ENCODE results near the gene PLPPR5.

The PLPPR5 gene

DNA sequence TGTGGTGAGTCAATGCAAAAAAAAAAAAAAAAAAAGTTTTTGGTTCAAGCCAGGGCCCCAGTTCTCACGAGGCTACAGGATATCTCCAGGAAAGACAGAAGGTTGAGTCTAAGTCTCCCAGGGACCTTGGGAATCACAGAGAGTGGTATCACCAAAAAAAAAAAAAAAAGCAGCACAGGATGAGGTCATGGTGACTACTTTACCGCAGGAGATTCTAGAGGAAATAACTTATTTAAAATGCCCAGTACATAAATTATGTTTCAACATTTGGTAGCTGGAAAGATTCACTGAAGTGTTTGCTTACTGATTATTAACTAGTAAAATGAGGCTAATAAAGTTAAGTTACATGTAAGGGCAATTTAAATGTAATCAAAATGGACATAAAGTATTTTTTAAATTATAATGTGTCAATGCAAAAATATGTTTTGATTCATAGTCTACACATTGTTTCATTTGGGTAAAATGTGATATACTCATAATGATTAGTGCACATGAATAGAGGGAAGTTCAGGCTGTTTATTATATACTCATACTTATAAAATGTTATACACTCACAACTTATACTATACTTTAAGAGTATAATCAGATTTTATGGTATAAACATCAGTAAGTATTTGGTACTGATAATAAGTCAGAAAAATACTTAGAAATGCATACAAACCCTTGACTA lies 84.1 kb downstream of the PLPPR5 start:
- DNase-seq, result peak; percentile 71
- in situ Hi-C loops (cut with HindIII; ENCODE audit: low pct_ligation_motif_present, low sequenced_read_pairs), result no loop called here
- H3K36me3 ChIP-seq (replicated peaks), result no peaks in the 10 kb centered on the region
- TF ChIP-seq, protein P1, sequence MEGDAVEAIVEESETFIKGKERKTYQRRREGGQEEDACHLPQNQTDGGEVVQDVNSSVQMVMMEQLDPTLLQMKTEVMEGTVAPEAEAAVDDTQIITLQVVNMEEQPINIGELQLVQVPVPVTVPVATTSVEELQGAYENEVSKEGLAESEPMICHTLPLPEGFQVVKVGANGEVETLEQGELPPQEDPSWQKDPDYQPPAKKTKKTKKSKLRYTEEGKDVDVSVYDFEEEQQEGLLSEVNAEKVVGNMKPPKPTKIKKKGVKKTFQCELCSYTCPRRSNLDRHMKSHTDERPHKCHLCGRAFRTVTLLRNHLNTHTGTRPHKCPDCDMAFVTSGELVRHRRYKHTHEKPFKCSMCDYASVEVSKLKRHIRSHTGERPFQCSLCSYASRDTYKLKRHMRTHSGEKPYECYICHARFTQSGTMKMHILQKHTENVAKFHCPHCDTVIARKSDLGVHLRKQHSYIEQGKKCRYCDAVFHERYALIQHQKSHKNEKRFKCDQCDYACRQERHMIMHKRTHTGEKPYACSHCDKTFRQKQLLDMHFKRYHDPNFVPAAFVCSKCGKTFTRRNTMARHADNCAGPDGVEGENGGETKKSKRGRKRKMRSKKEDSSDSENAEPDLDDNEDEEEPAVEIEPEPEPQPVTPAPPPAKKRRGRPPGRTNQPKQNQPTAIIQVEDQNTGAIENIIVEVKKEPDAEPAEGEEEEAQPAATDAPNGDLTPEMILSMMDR (IDR thresholded peaks at IDR 0.05; ENCODE audit: low read depth, low read length, missing control alignments), result no peak
- no peaks in the 10 kb centered on the region for H3K27me3 ChIP-seq (replicated peaks)
- peak overlapping the region; percentile 16 for H3K27ac ChIP-seq
- H3K4me3 ChIP-seq (ENCODE audit: low read depth, low read length), result no peak overlapping the region

DNA sequence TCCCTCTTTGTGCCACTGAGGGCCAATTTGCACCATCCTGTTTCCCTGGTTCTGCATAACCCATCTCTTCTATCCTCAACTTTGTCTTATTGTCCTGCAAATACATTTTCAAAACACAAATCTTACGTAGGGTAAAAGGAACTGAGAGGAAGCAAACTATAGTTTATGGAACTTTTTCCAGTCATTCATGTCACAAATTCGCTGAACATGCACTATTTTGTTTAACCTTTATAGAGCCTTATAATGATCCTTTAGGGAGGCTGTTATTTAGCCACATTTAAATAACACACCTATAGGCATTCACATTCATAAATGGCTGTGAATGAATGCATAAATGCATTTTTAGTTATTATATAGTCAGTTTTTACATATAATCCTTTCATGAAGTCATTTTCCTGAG lies 85.0 kb downstream of the PLPPR5 start:
- in situ Hi-C loops (cut with HindIII; ENCODE audit: low pct_ligation_motif_present, low sequenced_read_pairs), result no loop called here
- Histone ChIP-seq H3K36me3 (replicated peaks) (no peaks in the 10 kb centered on the region), H3K4me3 (ENCODE audit: low read depth, low read length) (no peak overlapping the region), H3K27ac (no peak overlapping the region), H3K27me3 (replicated peaks) (no peaks in the 10 kb centered on the region)
- TF ChIP-seq, protein P1 (IDR thresholded peaks at IDR 0.05; ENCODE audit: low read depth, low read length, missing control alignments), result no peak
- DNase-seq, result no peak

DNA sequence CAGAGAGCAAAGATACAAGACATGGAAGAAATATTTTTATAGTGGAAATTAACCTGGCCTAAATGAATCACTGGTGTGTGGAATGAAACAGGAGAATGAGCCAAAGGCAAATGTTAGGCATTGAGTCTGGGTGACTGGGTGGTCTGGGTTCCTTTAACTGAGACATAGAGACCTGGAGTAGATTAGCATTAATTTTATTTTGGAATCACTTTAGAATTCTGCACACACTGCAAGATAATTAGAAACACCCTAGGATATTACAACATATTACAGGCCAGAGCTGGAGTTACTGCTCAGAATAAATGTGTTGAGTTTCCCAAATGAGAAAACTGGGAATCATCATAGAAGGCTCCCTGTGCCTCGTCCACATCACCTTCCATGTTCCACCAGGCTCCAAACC lies 85.5 kb downstream of the PLPPR5 start:
- H3K4me3 ChIP-seq (ENCODE audit: low read depth, low read length), result no peak overlapping the region
- no peak overlapping the region for H3K27ac ChIP-seq
- in situ Hi-C loops (cut with HindIII; ENCODE audit: low pct_ligation_motif_present, low sequenced_read_pairs), result no loop called here
- DNase-seq, result no peak
- TF ChIP-seq, protein P1 (IDR thresholded peaks at IDR 0.05; ENCODE audit: low read depth, low read length, missing control alignments), result no peak
- no peaks in the 10 kb centered on the region for H3K36me3 ChIP-seq (replicated peaks)
- no peaks in the 10 kb centered on the region for H3K27me3 ChIP-seq (replicated peaks)

DNA sequence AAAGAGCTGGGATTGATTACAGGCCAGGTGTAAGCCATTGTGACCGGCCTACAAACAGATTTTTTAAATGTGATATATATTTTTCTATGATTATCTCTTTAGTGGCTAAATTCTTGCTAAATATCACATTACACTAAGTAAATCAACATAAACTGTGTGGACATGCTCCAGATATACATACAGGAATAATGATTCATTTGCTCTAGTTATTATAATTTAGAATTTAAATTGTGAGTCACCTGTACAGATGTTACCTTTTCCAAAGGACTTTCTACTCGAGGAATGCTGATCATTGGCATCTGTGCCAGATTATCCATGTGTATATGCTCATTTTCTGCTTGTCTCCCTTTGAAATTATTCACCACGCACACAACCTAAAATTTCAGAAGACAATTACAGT lies 90.1 kb downstream of the PLPPR5 start:
- no peak overlapping the region for H3K4me3 ChIP-seq (ENCODE audit: low read depth, low read length)
- TF ChIP-seq, protein P1 (IDR thresholded peaks at IDR 0.05; ENCODE audit: low read depth, low read length, missing control alignments), result no peak
- H3K27me3 ChIP-seq (replicated peaks), result no peaks in the 10 kb centered on the region
- in situ Hi-C loops (cut with HindIII; ENCODE audit: low pct_ligation_motif_present, low sequenced_read_pairs), result no loop called here
- H3K36me3 ChIP-seq (replicated peaks), result no peaks in the 10 kb centered on the region
- H3K27ac ChIP-seq, result no peak overlapping the region
- no peak for DNase-seq

DNA sequence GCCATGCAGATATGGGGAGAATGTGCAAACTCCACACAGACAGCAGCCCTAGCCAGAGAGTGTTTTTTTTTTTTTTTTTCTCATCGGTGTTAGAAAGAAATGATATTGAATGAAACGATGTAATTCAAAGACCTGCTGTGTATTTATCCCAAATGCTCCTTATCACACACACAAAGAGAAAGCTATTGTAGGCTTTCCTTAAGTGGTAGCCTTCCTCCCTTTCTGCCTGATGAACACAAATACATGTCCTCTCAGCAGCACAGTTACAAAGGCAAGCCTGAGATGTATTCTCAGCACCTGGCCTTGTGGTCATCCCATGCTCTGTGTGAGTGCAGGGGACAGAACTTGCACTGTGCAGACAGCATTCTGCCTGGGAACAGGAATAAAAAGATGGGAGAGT lies 93.8 kb downstream of the PLPPR5 start:
- no peak for DNase-seq
- H3K27me3 ChIP-seq (replicated peaks), result no peaks in the 10 kb centered on the region
- in situ Hi-C loops (cut with HindIII; ENCODE audit: low pct_ligation_motif_present, low sequenced_read_pairs), result no loop called here
- H3K27ac ChIP-seq, result no peak overlapping the region
- H3K36me3 ChIP-seq (replicated peaks), result no peaks in the 10 kb centered on the region
- H3K4me3 ChIP-seq (ENCODE audit: low read depth, low read length), result no peak overlapping the region
- TF ChIP-seq, protein P1 (IDR thresholded peaks at IDR 0.05; ENCODE audit: low read depth, low read length, missing control alignments), result no peak

DNA sequence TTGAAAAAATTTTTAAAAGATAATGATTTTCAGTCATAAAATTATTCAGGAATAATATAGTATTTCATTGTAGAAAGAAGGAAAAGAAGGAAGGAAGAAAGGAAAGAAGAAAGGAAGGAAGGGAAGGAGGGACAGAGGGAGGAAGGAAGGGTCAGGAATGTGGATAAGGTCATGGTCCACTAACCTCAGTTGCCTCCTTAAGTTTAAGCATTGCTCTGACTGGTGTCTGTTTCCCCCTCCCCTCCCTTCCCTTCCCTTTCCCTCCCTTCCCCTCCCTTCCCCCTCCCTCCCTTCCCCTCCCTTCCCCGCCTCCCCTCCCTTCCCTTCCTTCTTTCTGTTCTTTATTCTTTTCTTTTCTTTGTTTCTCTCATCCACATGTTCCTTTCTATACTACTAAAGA lies 95.7 kb downstream of the PLPPR5 start:
- Histone ChIP-seq H3K36me3 (replicated peaks) (no peaks in the 10 kb centered on the region), H3K27me3 (replicated peaks) (no peaks in the 10 kb centered on the region), H3K4me3 (ENCODE audit: low read depth, low read length) (no peak overlapping the region), H3K27ac (no peak overlapping the region)
- no peak for DNase-seq
- TF ChIP-seq, protein P1 (IDR thresholded peaks at IDR 0.05; ENCODE audit: low read depth, low read length, missing control alignments), result no peak
- in situ Hi-C loops (cut with HindIII; ENCODE audit: low pct_ligation_motif_present, low sequenced_read_pairs), result no loop called here
